K562 (cell line): ENCODE data around the gene SMYD2. TPM values are rescaled to one million over a fixed set of nuclear protein-coding genes. Genes with fewer than 3 reads are reported as not detected.

Source experiments
- ATAC-seq: fragments of 200-7000 bp; cut with Tn5 transposase; 3 replicates; pipeline ENCODE4 v1.9.1; 2020; ENCODE audit warnings: moderate library complexity
- BruUV-seq: library from RNA; stranded (reverse); fragments of 400-500 nt; replicated peaks from 2 replicates; lab custom pipeline; 2021; lab: Mats Ljungman, UMichigan
- CTCF ChIA-PET: fragments of 300-600 bp; formaldehyde crosslinking; extraction: SDS; loops from one replicate; lab custom pipeline; 2021; ENCODE audit warnings: low intra/inter-chr PET ratio; lab: Yijun Ruan, JAX
- POLR2A ChIA-PET: fragments of 300-600, 350-650 bp; sonication (Branson Sonifier 250); formaldehyde crosslinking; extraction: SDS; loops from one replicate; lab custom pipeline; 2021; ENCODE audit warnings: antibody characterized with exemption, inconsistent platforms; lab: Yijun Ruan, JAX
- DNase-seq, 4 experiments: peaks; one replicate each; pipeline versions ENCODE4 v3.0.0 to v3.0.0-alpha.2; 2011 to 2018; ENCODE audit warnings: low spot score in 3 of 4, mixed read lengths in 3 of 4; ENCODE audit errors: extremely low read depth in 1 of 4
- FAIRE-seq: peaks from 2 replicates; lab custom pipeline; 2011; peaks lifted over from hg19 to GRCh38; lab: Jason Lieb, UNC
- H2AFZ ChIP-seq: 2 replicates; pipeline ENCODE4 v1.6.0; 2011; ENCODE audit warnings: low read depth, low read length, control low read depth, inconsistent platforms
- H3K27ac ChIP-seq: fragments of 200-600 bp; 3 replicates; pipeline ENCODE4 v1.8.0; 2011; ENCODE audit warnings: low read depth, mild to moderate bottlenecking, control low read depth, inconsistent platforms, low read length, moderate library complexity, mixed read lengths; ENCODE audit errors: extremely low read depth
- H3K27me3 ChIP-seq, 2 experiments: fragments of 300-600 bp in 1 of 2; 2 replicates in 1 of 2; 3 replicates in 1 of 2; pipeline versions ENCODE4 v1.6.0 to v1.8.0; 2011; ENCODE audit warnings: inconsistent platforms in 2 of 2, low read length in 2 of 2, mild to moderate bottlenecking in 1 of 2, mixed read lengths in 1 of 2, moderate library complexity in 1 of 2; ENCODE audit not compliant: control insufficient read depth in 2 of 2, insufficient read depth in 2 of 2
- H3K36me3 ChIP-seq: fragments of 300-600 bp; 3 replicates; pipeline ENCODE4 v1.8.0; 2011; ENCODE audit warnings: mild to moderate bottlenecking, low read length, inconsistent platforms; ENCODE audit not compliant: control insufficient read depth, insufficient read depth
- H3K4me1 ChIP-seq, 2 experiments: fragments of 200-600 bp in 1 of 2; replicated peaks in 1 of 2; 2 replicates in 1 of 2; 3 replicates in 1 of 2; pipeline versions ENCODE4 v1.5.1 to v1.8.0; 2011; ENCODE audit warnings: inconsistent platforms in 2 of 2, low read length in 2 of 2, mild to moderate bottlenecking in 1 of 2, mixed read lengths in 1 of 2, moderate library complexity in 1 of 2; ENCODE audit not compliant: control insufficient read depth in 2 of 2, insufficient read depth in 2 of 2
- H3K4me2 ChIP-seq: 2 replicates; pipeline ENCODE4 v1.6.1; 2011; ENCODE audit warnings: low read length, control low read depth, inconsistent platforms, mixed read lengths; ENCODE audit not compliant: insufficient read depth
- H3K4me3 ChIP-seq: fragments of 200-600 bp; sonication (generic), shearing (Covaris generic); 2 replicates; pipeline ENCODE4 v1.5.1; 2016; ENCODE audit warnings: control low read depth, inconsistent platforms
- H3K79me2 ChIP-seq: fragments of 200-600 bp; 3 replicates; pipeline ENCODE4 v1.8.0; 2011; ENCODE audit warnings: low read length, inconsistent platforms; ENCODE audit not compliant: control insufficient read depth, insufficient read depth
- H3K9ac ChIP-seq, 2 experiments: 2 replicates each; pipeline versions ENCODE4 v1.6.0 to v1.6.1; 2011; ENCODE audit warnings: low read depth in 2 of 2, low read length in 2 of 2, control low read depth in 1 of 2, inconsistent platforms in 1 of 2, mild to moderate bottlenecking in 1 of 2, mixed read lengths in 1 of 2; ENCODE audit not compliant: insufficient read depth in 1 of 2
- H3K9me1 ChIP-seq: one replicate; pipeline ENCODE4 v1.6.0; 2011; ENCODE audit warnings: inconsistent platforms, mild to moderate bottlenecking, low read length, moderate library complexity; ENCODE audit not compliant: control insufficient read depth, insufficient read depth
- H3K9me3 ChIP-seq: replicated peaks from 2 replicates; pipeline ENCODE4 v1.5.1; 2011; ENCODE audit warnings: low read depth, low read length, inconsistent platforms; ENCODE audit not compliant: control insufficient read depth, insufficient read depth
- H4K20me1 ChIP-seq: replicated peaks from 2 replicates; pipeline ENCODE4 v1.6.1; 2011; ENCODE audit warnings: low read length, inconsistent platforms, mixed read lengths; ENCODE audit not compliant: control insufficient read depth, insufficient read depth
- C11orf30 ChIP-seq: fragments of 450-650 bp; IDR thresholded peaks from 2 replicates; pipeline ENCODE4 v1.6.1; 2016; ENCODE audit warnings: low read depth, mild to moderate bottlenecking
- HNRNPUL1 ChIP-seq: fragments of 200-400 bp; formaldehyde crosslinking; IDR thresholded peaks from 2 replicates; pipeline ENCODE4 v1.6.1; 2017; ENCODE audit warnings: low read length
- KLF10 ChIP-seq: fragments of 250-450 bp; sonication (Bioruptor Pico); IDR thresholded peaks from 2 replicates; pipeline ENCODE4 v1.6.1; 2021; ENCODE audit warnings: matching md5 sums
- MAFF ChIP-seq: IDR thresholded peaks from 2 replicates; pipeline ENCODE4 v1.6.1; 2012; ENCODE audit warnings: low read length, improper control_type of control experiment
- NR2C1 ChIP-seq, 2 experiments: fragments of 450-650 bp; IDR thresholded peaks; 2 replicates each; pipeline ENCODE4 v1.6.1; 2017; ENCODE audit warnings: mild to moderate bottlenecking in 2 of 2, antibody characterized with exemption in 1 of 2, inconsistent platforms in 1 of 2, missing compliant biosample characterization in 1 of 2, missing genetic modification characterization in 1 of 2
- SMARCE1 ChIP-seq: fragments of 450-650 bp; IDR thresholded peaks from 2 replicates; pipeline ENCODE4 v1.7.1; 2016; ENCODE audit warnings: mild to moderate bottlenecking
- ZNF316 ChIP-seq: fragments of 450-650 bp; IDR thresholded peaks from 2 replicates; pipeline ENCODE4 v1.6.1; 2016
- WGBS: fragments of 100-300 bp; shearing (Covaris generic); methylation state at CpG from one replicate; pipeline ENCODE4 v1.1.6; 2016; ENCODE audit warnings: low coverage, mixed read lengths; ENCODE audit not compliant: insufficient coverage; ENCODE audit errors: missing lambda C conversion rate; 5-methylcytosine and 5-hydroxymethylcytosine counted together
- in situ Hi-C: fragments of 300-500 bp; cut with MboI; formaldehyde crosslinking; loops from 4 replicates; pipeline ENCODE4 v1.15.0; 2018; ENCODE audit warnings: inconsistent platforms, mixed read lengths
- intact Hi-C: fragments of 100-400 bp; cut with micrococcal nuclease; formaldehyde crosslinking; loops from 2 replicates; pipeline ENCODE4 v1.14.2; 2022
- polyA plus RNA-seq, 8 experiments: library from polyadenylated mRNA; depleted of rRNA in 4 of 8; stranded (reverse) in 5 of 8; unstranded in 3 of 8; fragments of >200 nt; fragmentation: Nextera tagmentation in 2 of 8; fragmentation: Illumina TruSeq in 1 of 8; extraction: Ambion mirVana in 2 of 8; extraction: Trizol in 1 of 8; gene quantifications; 2 replicates each; pipeline versions ENCODE4 v1.2.1 to v1.2.3, GENCODE V29; 2011 to 2014; ENCODE audit warnings: inconsistent platforms in 1 of 8, missing spikeins in 1 of 8
- total RNA-seq, 7 experiments: library from RNA; depleted of rRNA in 6 of 7; stranded (reverse); fragments of >200 nt in 6 of 7; fragmentation: Illumina TruSeq in 2 of 7; extraction: Trizol in 2 of 7; gene quantifications; 2 replicates each; pipeline versions ENCODE4 v1.2.1 to v1.2.3, GENCODE V29; 2011 to 2021; ENCODE audit warnings: low replicate concordance in 1 of 7

Gene SMYD2
- total and polyA plus RNA-seq, 9 of the 15 experiments (the other 6 are each of a cell fraction or from before 2014, with no cell fraction given), result 13.8 to 81.3 (median 39.9) TPM

DNA sequence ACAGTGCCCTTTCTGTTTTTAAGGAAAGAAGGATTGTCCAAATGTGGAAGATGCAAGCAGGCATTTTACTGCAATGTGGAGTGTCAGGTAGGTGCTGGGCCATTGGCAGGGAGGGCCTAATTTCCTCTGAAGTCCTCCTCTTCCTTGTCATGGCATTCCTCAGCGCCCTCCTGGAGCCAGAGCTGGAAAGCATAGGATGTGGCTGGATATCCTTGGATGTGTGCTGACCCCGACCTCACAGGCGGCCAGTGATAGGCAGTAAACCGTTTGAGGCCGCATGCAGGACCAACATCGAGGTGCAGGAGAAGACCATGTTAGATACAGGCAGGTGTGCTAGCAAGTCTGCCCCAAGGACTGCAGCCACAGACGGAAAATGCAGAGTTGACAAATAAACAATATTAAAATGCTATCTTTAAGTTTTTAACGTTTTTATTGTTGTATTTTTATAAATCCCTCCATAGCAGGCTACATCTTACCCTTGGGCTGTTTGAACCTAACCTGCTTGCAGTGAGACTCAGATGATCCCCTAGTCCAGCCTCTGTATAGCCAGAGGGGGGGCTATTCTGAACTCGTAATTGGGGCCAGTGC, 24.3 kb downstream of the SMYD2 start:
- 0 out of 2 replicates have a peak, but pooled peaks cover 4% of the 10 kb centered on the region for H4K20me1 ChIP-seq
- CTCF ChIA-PET, result no interaction called here
- TF ChIP-seq SMARCE1 (no peak), ZNF316 (peak; percentile 43), MAFF (0 out of 2 replicates have a peak, but pooled peaks have one; percentile 16), C11orf30 (peak; percentile 32; the same call in 1 of the 2 replicates)
- TF ChIP-seq, all 486 proteins: peak for 3
- no peaks in the 10 kb centered on the region for H3K79me2 ChIP-seq
- H3K4me2 ChIP-seq, result no peak overlapping the region
- no peak overlapping the region for H3K4me3 ChIP-seq
- ATAC-seq, result no peak
- no peak for DNase-seq
- 70% methylated on average over 9 of the region's 9 CpGs for WGBS
- POLR2A ChIA-PET, result interaction anchor here (0.7 kb wide), 1 partner anchor 11 kb away, joined by 3 read pairs; no protein-coding TSS in a partner anchor
- H3K9ac ChIP-seq, result no peak overlapping the region
- no peak overlapping the region for H2AFZ ChIP-seq
- no peaks in the 10 kb centered on the region for H3K27me3 ChIP-seq
- no peaks in the 10 kb centered on the region for H3K9me3 ChIP-seq
- no peaks in the 10 kb centered on the region for H3K9me1 ChIP-seq
- intact Hi-C loops (no loop called here), in situ Hi-C loops (no loop called here)
- no peak overlapping the region for H3K27ac ChIP-seq
- 0 out of 3 replicates have a peak, but pooled peaks cover 2% of the 10 kb centered on the region for H3K36me3 ChIP-seq
- no peak for FAIRE-seq
- BruUV-seq, result no TSS peak
- H3K4me1 ChIP-seq, result peaks cover 0 to 3% of the 10 kb centered on the region in 2 experiments; a peak in 1 of 5 replicates

DNA sequence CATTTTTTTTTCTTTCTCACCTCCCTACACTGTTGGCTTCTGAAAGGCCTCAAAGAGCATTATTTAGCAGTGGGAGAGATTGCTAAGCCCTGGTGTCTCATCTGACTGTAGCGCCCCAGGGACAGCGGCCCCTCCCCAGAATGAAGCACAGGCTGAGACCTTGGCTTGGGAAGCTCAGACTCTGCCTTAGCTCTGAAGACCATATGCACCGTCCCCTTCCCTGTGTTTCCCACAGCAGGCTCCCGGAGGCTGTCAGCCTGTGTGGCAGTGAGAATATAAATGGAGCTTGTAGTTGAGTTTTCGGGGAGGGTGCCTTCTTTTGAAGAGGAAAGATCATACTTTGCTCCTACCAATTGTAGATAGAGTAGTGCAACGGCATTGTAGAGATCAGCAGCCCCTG, 25.3 kb downstream of the SMYD2 start:
- no TSS peak for BruUV-seq
- ChIA-PET POLR2A (no interaction called here), CTCF (no interaction called here)
- H3K4me3 ChIP-seq, result no peak overlapping the region
- H3K9ac ChIP-seq, result no peak overlapping the region
- FAIRE-seq (no peak), DNase-seq (no peak), ATAC-seq (no peak)
- no peak overlapping the region for H2AFZ ChIP-seq
- no peak overlapping the region for H3K4me2 ChIP-seq
- no peak overlapping the region for H3K27ac ChIP-seq
- no peak for TF ChIP-seq HNRNPUL1
- no peak for TF ChIP-seq KLF10 (CRISPR knock-in tag)
- TF ChIP-seq NR2C1 (IDR thresholded peaks at IDR 0.05), result no peak
- no peak for TF ChIP-seq NR2C1 (tag; IDR thresholded peaks at IDR 0.05)
- 80% methylated on average over 6 of the region's 6 CpGs for WGBS
- H3K9me3 ChIP-seq, result no peaks in the 10 kb centered on the region
- peaks cover 0 to 3% of the 10 kb centered on the region in 2 experiments; a peak in 1 of 5 replicates for H3K4me1 ChIP-seq
- no peaks in the 10 kb centered on the region for H3K27me3 ChIP-seq
- no peaks in the 10 kb centered on the region for H3K79me2 ChIP-seq
- no peaks in the 10 kb centered on the region for H3K9me1 ChIP-seq
- H4K20me1 ChIP-seq, result 0 out of 2 replicates have a peak, but pooled peaks cover 4% of the 10 kb centered on the region
- intact Hi-C loops, result no loop called here
- in situ Hi-C loops, result no loop called here
- 0 out of 3 replicates have a peak, but pooled peaks cover 2% of the 10 kb centered on the region for H3K36me3 ChIP-seq
